ENCODE results near the gene SRCIN1.
"Not testable (repeated sequence)": the region's sequence is repeated elsewhere in the genome, so short reads cannot be mapped to it uniquely, and the experiment has no call there.

The SRCIN1 gene

GRCh38 chr17:38605841-38606645 is at the start of gene SRCIN1:
Gene SRCIN1 (minus strand): TSS chr17:38605952. CDS start chr17:38605705, 247 bp downstream.
- DNase-seq (ENCODE audit: low read depth): peak; percentile 17

- no peak for DNase-seq (ENCODE audit: low read depth)
Observed at GRCh38 chr17:38654411-38655398, 49.0 kb upstream of the SRCIN1 start.

- no peak for DNase-seq (ENCODE audit: low read depth)
Observed at GRCh38 chr17:38653679-38654078, 47.9 kb upstream of the SRCIN1 start.

GRCh38 chr17:38653230-38653629 is 47.5 kb upstream of the SRCIN1 start:
- no peak for DNase-seq (ENCODE audit: low read depth)

- not testable (repeated sequence) for DNase-seq (ENCODE audit: low read depth)
Observed at GRCh38 chr17:38650653-38651173, 45.0 kb upstream of the SRCIN1 start.

- DNase-seq (ENCODE audit: low read depth): no peak
Observed at GRCh38 chr17:38637951-38638350, 32.2 kb upstream of the SRCIN1 start.

GRCh38 chr17:38636054-38636453 is 30.3 kb upstream of the SRCIN1 start:
- DNase-seq (ENCODE audit: low read depth): peak; percentile 10

GRCh38 chr17:38632334-38632733 is 26.6 kb upstream of the SRCIN1 start:
- no peak for DNase-seq (ENCODE audit: low read depth)

- peak; percentile 24 for DNase-seq (ENCODE audit: low read depth)
Observed at GRCh38 chr17:38628441-38628840, 22.7 kb upstream of the SRCIN1 start.

- DNase-seq (ENCODE audit: low read depth): no peak
Observed at GRCh38 chr17:38627957-38628356, 22.2 kb upstream of the SRCIN1 start.

GRCh38 chr17:38626606-38627226 is 21.0 kb upstream of the SRCIN1 start:
- DNase-seq (ENCODE audit: low read depth): not testable (repeated sequence)

- DNase-seq (ENCODE audit: low read depth): no peak
Observed at GRCh38 chr17:38625482-38625881, 19.7 kb upstream of the SRCIN1 start.

- DNase-seq (ENCODE audit: low read depth): not testable (repeated sequence)
Observed at GRCh38 chr17:38624782-38625355, 19.1 kb upstream of the SRCIN1 start.

GRCh38 chr17:38621538-38621937 is 15.8 kb upstream of the SRCIN1 start:
- no peak for DNase-seq (ENCODE audit: low read depth)

- DNase-seq (ENCODE audit: low read depth): no peak
Observed at GRCh38 chr17:38620551-38621277, 15.0 kb upstream of the SRCIN1 start.

- no peak for DNase-seq (ENCODE audit: low read depth)
Observed at GRCh38 chr17:38619937-38620550, 14.3 kb upstream of the SRCIN1 start.

GRCh38 chr17:38619451-38619795 is 13.7 kb upstream of the SRCIN1 start:
- no peak for DNase-seq (ENCODE audit: low read depth)

GRCh38 chr17:38617967-38618760 is 12.4 kb upstream of the SRCIN1 start:
- no peak for DNase-seq (ENCODE audit: low read depth)

- no peak for DNase-seq (ENCODE audit: low read depth)
Observed at GRCh38 chr17:38617074-38617860, 11.5 kb upstream of the SRCIN1 start.
